ENCODE results near the gene TAAR5. TPM values are rescaled to one million over a fixed set of nuclear protein-coding genes. Genes with fewer than 3 reads are reported as not detected.

The TAAR5 gene
- total and polyA plus RNA-seq, 4 donors: not detected

DNA sequence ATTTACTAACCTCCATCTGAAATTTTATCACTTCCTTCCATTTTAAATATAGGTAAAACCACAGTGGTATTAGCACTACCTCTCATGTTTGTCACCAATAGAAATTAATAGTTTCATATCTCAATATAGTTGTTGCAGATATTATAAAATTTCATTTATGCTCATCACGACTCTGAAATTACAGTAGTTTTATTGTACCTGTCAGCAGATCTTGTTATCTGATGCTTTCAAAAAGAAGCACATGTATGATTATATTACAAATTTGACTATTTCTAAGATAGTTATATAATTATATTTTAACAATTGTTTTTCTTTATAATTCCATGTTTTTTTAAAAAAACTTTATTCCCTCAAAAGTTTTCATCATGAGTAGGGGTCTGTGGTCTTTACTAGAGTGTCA lies 4.8 kb downstream of the TAAR5 start:
- Histone ChIP-seq H3K9me3 (ENCODE audit: control insufficient read depth in 4 of 4, insufficient read depth in 3 of 4, low read length in 3 of 4) (no peaks in the 10 kb centered on the region), H3K27me3 (ENCODE audit: control insufficient read depth in 3 of 3, insufficient read depth in 3 of 3, low read length in 2 of 3) (no peaks in the 10 kb centered on the region), H3K4me3 (no peak overlapping the region), H3K4me1 (ENCODE audit: control insufficient read depth in 5 of 5, insufficient read depth in 5 of 5, low read length in 5 of 5) (no peaks in the 10 kb centered on the region), H3K36me3 (ENCODE audit: control insufficient read depth in 4 of 4, insufficient read depth in 4 of 4, low read length in 4 of 4) (no peaks in the 10 kb centered on the region), H3K27ac (ENCODE audit: low read depth in 1 of 2, low read length in 1 of 2) (no peak overlapping the region), H3K9ac (ENCODE audit: insufficient read depth in 1 of 2, low read length in 2 of 2) (no peak overlapping the region)
- TF ChIP-seq, protein P1, sequence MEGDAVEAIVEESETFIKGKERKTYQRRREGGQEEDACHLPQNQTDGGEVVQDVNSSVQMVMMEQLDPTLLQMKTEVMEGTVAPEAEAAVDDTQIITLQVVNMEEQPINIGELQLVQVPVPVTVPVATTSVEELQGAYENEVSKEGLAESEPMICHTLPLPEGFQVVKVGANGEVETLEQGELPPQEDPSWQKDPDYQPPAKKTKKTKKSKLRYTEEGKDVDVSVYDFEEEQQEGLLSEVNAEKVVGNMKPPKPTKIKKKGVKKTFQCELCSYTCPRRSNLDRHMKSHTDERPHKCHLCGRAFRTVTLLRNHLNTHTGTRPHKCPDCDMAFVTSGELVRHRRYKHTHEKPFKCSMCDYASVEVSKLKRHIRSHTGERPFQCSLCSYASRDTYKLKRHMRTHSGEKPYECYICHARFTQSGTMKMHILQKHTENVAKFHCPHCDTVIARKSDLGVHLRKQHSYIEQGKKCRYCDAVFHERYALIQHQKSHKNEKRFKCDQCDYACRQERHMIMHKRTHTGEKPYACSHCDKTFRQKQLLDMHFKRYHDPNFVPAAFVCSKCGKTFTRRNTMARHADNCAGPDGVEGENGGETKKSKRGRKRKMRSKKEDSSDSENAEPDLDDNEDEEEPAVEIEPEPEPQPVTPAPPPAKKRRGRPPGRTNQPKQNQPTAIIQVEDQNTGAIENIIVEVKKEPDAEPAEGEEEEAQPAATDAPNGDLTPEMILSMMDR (IDR thresholded peaks at IDR 0.05; ENCODE audit: control extremely low read depth, extremely low read depth): no peak
- WGBS, 2 donors: 84 to 93% methylated on average over 1 of the region's 1 CpG
- no peak for ATAC-seq (ENCODE audit: insufficient read depth, low FRiP score)
- DNase-seq: no peak

DNA sequence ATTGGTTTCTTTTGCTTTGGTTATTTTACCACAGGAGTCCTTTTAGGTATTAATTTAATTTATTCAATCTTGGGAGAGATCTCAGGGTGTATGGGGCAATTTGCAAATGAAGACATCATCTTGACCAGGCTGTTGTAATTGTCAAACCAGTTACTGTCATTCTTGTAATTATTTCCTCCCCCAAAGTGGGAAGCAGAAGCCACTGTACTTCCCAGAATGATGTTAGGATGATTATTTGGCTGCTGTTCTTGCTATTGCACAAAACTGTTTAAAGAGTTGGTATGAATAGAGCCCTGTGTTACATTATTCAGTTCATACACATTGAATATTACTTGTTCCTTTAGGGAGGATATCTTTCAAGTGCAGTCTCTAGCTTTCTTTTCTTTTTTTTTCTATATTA lies 17.8 kb downstream of the TAAR5 start:
- DNase-seq (no peak), ATAC-seq (ENCODE audit: insufficient read depth, low FRiP score) (no peak)
- Histone ChIP-seq H3K27me3 (ENCODE audit: control insufficient read depth in 3 of 3, insufficient read depth in 3 of 3, low read length in 2 of 3) (peaks cover 0 to 3% (median 0%) of the 10 kb centered on the region in 3 donors), H3K4me3 (no peak overlapping the region), H3K4me1 (ENCODE audit: control insufficient read depth in 5 of 5, insufficient read depth in 5 of 5, low read length in 5 of 5) (no peaks in the 10 kb centered on the region), H3K9ac (ENCODE audit: insufficient read depth in 1 of 2, low read length in 2 of 2) (no peak overlapping the region), H3K27ac (ENCODE audit: low read depth in 1 of 2, low read length in 1 of 2) (no peak overlapping the region), H3K36me3 (ENCODE audit: control insufficient read depth in 4 of 4, insufficient read depth in 4 of 4, low read length in 4 of 4) (no peaks in the 10 kb centered on the region), H3K9me3 (ENCODE audit: control insufficient read depth in 4 of 4, insufficient read depth in 3 of 4, low read length in 3 of 4) (peaks cover 0 to 1% (median 0%) of the 10 kb centered on the region in 4 donors)
- TF ChIP-seq, protein P1 (IDR thresholded peaks at IDR 0.05; ENCODE audit: control extremely low read depth, extremely low read depth): no peak

DNA sequence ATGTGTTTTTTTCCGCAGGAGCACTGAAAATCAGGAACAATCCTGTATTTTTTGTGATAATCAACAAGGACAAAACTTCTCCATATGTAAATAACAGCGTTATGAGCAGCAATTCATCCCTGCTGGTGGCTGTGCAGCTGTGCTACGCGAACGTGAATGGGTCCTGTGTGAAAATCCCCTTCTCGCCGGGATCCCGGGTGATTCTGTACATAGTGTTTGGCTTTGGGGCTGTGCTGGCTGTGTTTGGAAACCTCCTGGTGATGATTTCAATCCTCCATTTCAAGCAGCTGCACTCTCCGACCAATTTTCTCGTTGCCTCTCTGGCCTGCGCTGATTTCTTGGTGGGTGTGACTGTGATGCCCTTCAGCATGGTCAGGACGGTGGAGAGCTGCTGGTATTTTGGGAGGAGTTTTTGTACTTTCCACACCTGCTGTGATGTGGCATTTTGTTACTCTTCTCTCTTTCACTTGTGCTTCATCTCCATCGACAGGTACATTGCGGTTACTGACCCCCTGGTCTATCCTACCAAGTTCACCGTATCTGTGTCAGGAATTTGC lies 19.2 kb downstream of the TAAR5 start, which contains the start of gene TAAR6:
TSS of gene TAAR6 (plus strand) at position 102 of the 557 bp plus-strand sequence. CDS start at position 102, 0 bp downstream.
- 83 to 91% methylated on average over 15 of the region's 15 CpGs for WGBS, 2 donors
- ATAC-seq (ENCODE audit: insufficient read depth, low FRiP score): no peak
- TF ChIP-seq, protein P1 (IDR thresholded peaks at IDR 0.05; ENCODE audit: control extremely low read depth, extremely low read depth): no peak

DNA sequence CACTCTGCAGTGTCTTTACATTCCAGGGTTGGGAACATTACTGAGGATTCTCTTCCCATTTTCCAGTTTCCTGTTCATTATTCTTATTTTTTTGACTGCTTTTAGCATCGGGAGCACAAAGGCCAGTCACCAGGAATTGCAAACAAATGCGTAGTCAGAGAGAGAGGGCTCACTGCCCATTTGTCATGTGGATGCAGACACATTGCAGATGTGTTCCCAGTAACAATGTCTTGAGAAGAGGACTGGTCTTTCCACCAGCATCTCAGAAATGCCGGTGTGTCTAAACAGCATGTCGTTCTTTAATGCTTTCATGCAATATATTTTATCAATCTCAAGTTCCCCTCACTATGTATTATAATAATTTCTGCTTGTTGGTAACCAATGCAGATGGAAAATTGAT lies 20.4 kb downstream of the TAAR5 start:
- TF ChIP-seq, protein P1 (IDR thresholded peaks at IDR 0.05; ENCODE audit: control extremely low read depth, extremely low read depth): no peak
- Histone ChIP-seq H3K4me1 (ENCODE audit: control insufficient read depth in 5 of 5, insufficient read depth in 5 of 5, low read length in 5 of 5) (no peaks in the 10 kb centered on the region), H3K9me3 (ENCODE audit: control insufficient read depth in 4 of 4, insufficient read depth in 3 of 4, low read length in 3 of 4) (peaks cover 0 to 1% (median 0%) of the 10 kb centered on the region in 4 donors), H3K4me3 (no peak overlapping the region), H3K27me3 (ENCODE audit: control insufficient read depth in 3 of 3, insufficient read depth in 3 of 3, low read length in 2 of 3) (peaks cover 0 to 3% (median 0%) of the 10 kb centered on the region in 3 donors), H3K9ac (ENCODE audit: insufficient read depth in 1 of 2, low read length in 2 of 2) (no peak overlapping the region), H3K36me3 (ENCODE audit: control insufficient read depth in 4 of 4, insufficient read depth in 4 of 4, low read length in 4 of 4) (no peaks in the 10 kb centered on the region), H3K27ac (ENCODE audit: low read depth in 1 of 2, low read length in 1 of 2) (no peak overlapping the region)
- ATAC-seq (ENCODE audit: insufficient read depth, low FRiP score) (no peak), DNase-seq (no peak)
- 57 to 72% methylated on average over 4 of the region's 4 CpGs for WGBS, 2 donors

More for the DNA sequence above, 19.2 kb downstream of the TAAR5 start, which contains the start of gene TAAR6:
- no peak for DNase-seq
- Histone ChIP-seq H3K27ac (ENCODE audit: low read depth in 1 of 2, low read length in 1 of 2) (no peak within 1 kb of the TSS), H3K27me3 (ENCODE audit: control insufficient read depth in 3 of 3, insufficient read depth in 3 of 3, low read length in 2 of 3) (peaks cover 0 to 3% (median 0%) of the 10 kb centered on the region in 3 donors), H3K36me3 (ENCODE audit: control insufficient read depth in 4 of 4, insufficient read depth in 4 of 4, low read length in 4 of 4) (no peaks in the 10 kb centered on the region), H3K4me1 (ENCODE audit: control insufficient read depth in 5 of 5, insufficient read depth in 5 of 5, low read length in 5 of 5) (no peaks in the 10 kb centered on the region), H3K4me3 (no peak within 1 kb of the TSS), H3K9ac (ENCODE audit: insufficient read depth in 1 of 2, low read length in 2 of 2) (no peak within 1 kb of the TSS), H3K9me3 (ENCODE audit: control insufficient read depth in 4 of 4, insufficient read depth in 3 of 4, low read length in 3 of 4) (peaks cover 0 to 1% (median 0%) of the 10 kb centered on the region in 4 donors)

Data from lung (tissue), 12 donors.